Muscle of back (tissue), 11 donors: ENCODE results near the gene DGAT2L6. TPM values are rescaled to one million over a fixed set of nuclear protein-coding genes. Genes with fewer than 3 reads are reported as not detected.
"Not testable (repeated sequence)": the region's sequence is repeated elsewhere in the genome, so short reads cannot be mapped to it uniquely, and the experiment has no call there.

Experiments
- DNase-seq, 3 donors: peaks; one replicate each; pipeline versions ENCODE4 v3.0.0 to v3.0.0-alpha.2; 2013
- polyA plus RNA-seq, 10 donors: library from polyadenylated mRNA; unstranded; fragments of 120-200 nt; gene quantifications; one replicate each; pipeline ENCODE4 v1.2.1, GENCODE V29; 2013; ENCODE audit not compliant: insufficient read length in 10 of 10

Gene DGAT2L6
- polyA plus RNA-seq, 10 donors = not detected

DNA sequence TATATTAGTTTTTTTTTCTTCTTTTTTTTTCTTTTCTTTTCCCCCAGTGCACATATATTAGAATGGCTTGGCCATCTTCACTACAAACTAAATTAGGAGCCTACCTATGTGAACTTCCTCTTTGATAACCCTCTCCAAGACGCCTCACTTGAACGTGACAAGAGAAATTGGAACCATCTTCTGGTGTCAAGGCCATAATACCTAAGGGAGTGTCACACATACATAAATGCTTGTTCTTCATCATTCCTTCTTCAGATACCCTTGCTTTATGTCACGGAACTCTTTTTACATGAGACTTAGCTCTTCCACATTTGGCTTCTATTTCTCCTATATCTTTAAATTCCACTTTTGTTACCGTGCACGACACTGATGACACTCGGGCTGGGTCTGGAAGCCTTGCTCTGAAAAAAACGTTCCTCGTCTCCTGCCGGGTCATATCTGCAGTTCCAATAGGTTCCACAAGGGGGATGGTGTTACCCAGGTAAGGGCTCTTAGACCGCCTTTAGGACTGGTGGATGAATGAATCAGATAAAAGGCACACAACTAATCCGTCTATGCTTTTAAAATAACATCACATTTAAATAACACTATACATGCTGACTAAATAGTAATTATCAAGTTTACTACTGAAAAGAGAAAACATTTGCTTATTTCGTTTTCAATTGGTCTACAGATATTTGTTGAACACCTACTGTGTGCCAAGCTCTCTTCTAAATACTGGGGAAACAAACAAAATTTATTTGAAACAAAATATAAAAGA, 19.9 kb downstream of the DGAT2L6 start:
- DNase-seq = peak; percentile 2 to 28 (median 24)

GRCh38 chrX:70201732-70202131, 24.4 kb downstream of the DGAT2L6 start:
- no peak for DNase-seq

- DNase-seq = no peak
These were observed 31.2 kb downstream of the DGAT2L6 start for GRCh38 chrX:70208479-70208878.

DNA sequence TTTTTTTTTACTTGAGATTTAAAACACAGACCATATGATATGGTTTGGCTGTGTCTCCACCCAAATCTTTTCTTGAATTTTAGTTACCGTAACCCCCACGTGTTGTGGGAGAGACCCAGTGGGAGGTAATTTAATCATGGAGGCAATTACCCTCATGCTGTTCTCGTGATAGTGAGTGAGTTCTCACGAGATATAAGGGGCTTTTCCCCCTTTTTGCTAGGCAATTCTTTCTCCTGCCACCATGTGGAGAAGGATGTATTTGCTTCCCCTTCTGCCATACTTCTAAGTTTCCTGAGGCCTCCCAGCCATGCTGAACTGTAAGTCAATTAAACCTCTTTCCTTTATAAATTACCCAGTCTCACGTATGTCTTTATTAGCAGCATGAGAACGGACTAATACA, 32.3 kb downstream of the DGAT2L6 start:
- DNase-seq = not testable (repeated sequence)

DNA sequence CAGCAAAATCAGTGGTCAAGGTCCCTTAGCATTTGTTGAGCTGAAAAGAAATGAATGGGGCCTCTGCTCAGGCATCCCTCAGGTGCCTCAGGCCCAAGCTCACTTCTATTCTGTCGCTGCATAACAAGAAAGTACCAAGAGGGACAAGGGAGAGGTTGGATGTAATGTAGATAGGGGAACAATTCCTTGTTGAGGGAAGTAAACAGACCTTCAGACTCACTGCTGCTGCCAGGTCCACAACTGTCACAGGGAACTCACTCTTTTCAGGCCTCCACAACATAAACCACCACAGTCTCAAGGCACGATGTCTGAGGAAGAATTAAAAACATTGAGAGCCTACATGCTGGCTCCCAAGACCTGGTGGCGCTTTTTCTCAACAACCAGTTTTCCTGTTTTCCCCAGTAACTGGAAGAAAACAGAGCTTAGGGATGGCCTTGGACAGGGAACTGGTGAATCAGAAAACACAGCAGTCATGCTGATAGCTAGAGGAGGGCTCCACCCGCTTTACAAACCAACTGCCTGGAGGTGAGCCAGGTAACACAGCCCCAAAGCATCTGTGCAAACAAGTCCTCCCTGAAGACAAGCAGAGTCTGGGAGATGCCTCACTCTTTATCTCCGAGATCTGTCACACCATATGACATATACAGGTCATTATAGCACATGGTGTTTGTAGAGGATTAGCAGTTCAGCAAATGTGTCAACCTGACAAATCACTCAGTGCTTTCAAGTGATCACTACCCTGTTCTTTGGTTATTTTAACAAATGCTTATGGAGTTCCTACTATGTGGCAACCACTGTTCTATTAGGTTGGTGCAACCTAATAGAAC, 42.9 kb downstream of the DGAT2L6 start:
- no peak for DNase-seq

DNA sequence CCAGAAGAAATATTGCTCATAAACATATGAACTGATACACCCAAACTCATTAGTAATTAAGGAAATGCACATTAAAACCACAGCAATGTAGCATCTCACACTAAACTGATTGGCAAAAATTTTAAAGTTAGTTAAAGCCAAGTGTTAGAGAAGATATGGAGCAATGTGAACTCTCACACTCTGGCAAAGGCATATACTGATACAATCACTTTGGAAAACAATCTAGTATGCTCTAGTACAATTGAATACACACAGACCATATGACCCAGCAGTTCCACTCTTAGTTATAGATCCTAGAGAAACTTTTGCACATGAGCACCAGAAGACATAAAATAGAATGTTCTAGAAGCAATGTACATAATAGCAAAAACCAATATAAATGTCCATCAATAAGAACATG, 48.8 kb downstream of the DGAT2L6 start:
- no peak for DNase-seq

- no peak for DNase-seq
These were observed 49.4 kb downstream of the DGAT2L6 start for GRCh38 chrX:70226687-70227086.

DNA sequence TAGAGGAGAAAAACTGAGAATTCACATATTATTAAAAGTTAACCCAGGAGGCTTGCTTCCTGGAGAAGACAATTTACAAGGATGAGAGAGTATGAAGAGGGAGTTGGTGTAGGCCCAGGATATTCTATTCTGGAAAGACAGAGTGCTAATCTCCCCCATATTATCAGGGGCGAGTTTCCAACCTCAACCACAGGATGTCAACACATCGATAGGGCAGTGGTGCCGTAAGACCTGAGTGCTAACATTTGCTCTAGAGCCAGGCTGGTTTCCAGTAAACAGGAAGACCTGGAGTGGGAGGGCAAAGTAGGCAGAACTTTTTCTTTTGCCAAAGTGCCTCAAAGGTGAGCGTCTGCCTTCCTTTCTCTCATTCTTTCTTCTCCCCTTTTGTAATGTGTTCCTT, 54.4 kb downstream of the DGAT2L6 start:
- DNase-seq = no peak

DNA sequence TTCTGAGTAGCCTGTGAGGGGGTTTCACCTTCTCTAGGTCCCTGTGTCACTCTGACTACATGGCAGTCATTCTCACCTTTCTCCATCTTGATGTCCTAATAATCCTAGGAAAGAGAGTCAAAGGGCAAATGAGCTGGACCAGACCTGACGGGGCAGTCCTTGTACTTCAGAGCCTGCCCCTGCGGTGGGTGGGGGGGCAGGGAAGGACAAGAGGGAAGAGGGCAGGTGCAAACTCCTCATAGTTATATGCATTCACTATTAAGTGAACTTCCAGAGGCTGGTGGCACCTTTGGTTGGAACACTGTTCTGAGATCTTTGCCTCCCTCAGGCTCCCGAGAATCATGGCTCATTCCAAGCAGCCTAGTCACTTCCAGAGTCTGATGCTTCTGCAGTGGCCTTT, 57.1 kb downstream of the DGAT2L6 start, which contains the start of gene AWAT1:
Gene AWAT1, plus strand, starts transcription at position 301 of the 400 bp plus-strand sequence. Its CDS starts 41 bp downstream, at position 342.
- no peak for DNase-seq

GRCh38 chrX:70240751-70241150, 63.5 kb downstream of the DGAT2L6 start:
- no peak for DNase-seq

GRCh38 chrX:70241501-70241900, 64.2 kb downstream of the DGAT2L6 start:
- no peak for DNase-seq

GRCh38 chrX:70243601-70244000, 66.3 kb downstream of the DGAT2L6 start:
- not testable (repeated sequence) for DNase-seq

- DNase-seq = no peak
These were observed 67.6 kb downstream of the DGAT2L6 start for GRCh38 chrX:70244881-70245280.

GRCh38 chrX:70247252-70247651, 70.0 kb downstream of the DGAT2L6 start:
- no peak for DNase-seq

- no peak for DNase-seq
These were observed 75.2 kb downstream of the DGAT2L6 start for GRCh38 chrX:70252491-70252890.

GRCh38 chrX:70253377-70254062, 76.2 kb downstream of the DGAT2L6 start:
- no peak for DNase-seq

GRCh38 chrX:70254063-70254400, 76.7 kb downstream of the DGAT2L6 start:
- DNase-seq = no peak

DNA sequence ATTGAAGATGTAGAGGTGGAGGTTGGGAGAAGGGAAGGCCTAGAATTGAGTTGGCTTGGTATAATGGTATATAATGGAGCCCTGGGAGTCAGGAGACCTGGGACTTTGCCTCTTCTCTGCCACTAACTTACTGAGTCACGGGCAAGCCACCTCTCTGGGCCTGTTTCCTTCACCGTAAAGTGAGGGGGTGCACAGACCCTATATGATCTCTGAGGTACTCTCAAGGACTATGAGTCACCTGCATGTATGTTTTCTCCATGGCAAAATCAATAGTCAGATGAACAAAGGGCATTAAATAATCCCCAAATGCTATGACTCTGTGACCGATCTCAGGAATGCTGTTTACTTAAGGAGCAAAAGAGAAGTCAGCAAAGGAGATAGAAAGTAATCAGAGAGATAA, 77.6 kb downstream of the DGAT2L6 start:
- DNase-seq = no peak
